HepG2 (cell line): ENCODE measurements around the gene UQCRC2. TPM values are rescaled to one million over a fixed set of nuclear protein-coding genes. Genes with fewer than 3 reads are reported as not detected.

Experiments
- AKNA ChIP-seq: sonication (generic); formaldehyde crosslinking; IDR thresholded peaks from 2 replicates; pipeline ENCODE4 v1.4.0; 2020; ENCODE audit warnings: missing genetic modification reagents, borderline replicate concordance
- ATRX ChIP-seq: sonication (generic); formaldehyde crosslinking; IDR thresholded peaks from 2 replicates; pipeline ENCODE4 v1.4.0; 2020; ENCODE audit warnings: missing genetic modification reagents, borderline replicate concordance
- E2F1 ChIP-seq: sonication (generic); formaldehyde crosslinking; IDR thresholded peaks from 2 replicates; pipeline ENCODE4 v1.5.0; 2020; ENCODE audit warnings: missing genetic modification reagents
- HMG20A ChIP-seq: IDR thresholded peaks from 2 replicates; pipeline ENCODE4 v1.6.1; 2016; ENCODE audit warnings: borderline replicate concordance
- HOXA3 ChIP-seq: sonication (generic); formaldehyde crosslinking; IDR thresholded peaks from 2 replicates; pipeline ENCODE4 v1.5.0; 2020; ENCODE audit warnings: missing genetic modification reagents
- HOXA5 ChIP-seq: sonication (generic); formaldehyde crosslinking; IDR thresholded peaks from 2 replicates; pipeline ENCODE4 v1.4.0; 2020; ENCODE audit warnings: missing genetic modification reagents
- JARID2 ChIP-seq: sonication (generic); formaldehyde crosslinking; IDR thresholded peaks from 2 replicates; pipeline ENCODE4 v1.8.1; 2023; ENCODE audit warnings: missing genetic modification reagents, inconsistent platforms; ENCODE audit not compliant: insufficient replicate concordance
- JDP2 ChIP-seq: sonication (generic); formaldehyde crosslinking; IDR thresholded peaks from 2 replicates; pipeline ENCODE4 v1.8.1; 2022; ENCODE audit warnings: missing genetic modification reagents, borderline replicate concordance
- MTERF4 ChIP-seq: sonication (generic); formaldehyde crosslinking; IDR thresholded peaks from 2 replicates; pipeline ENCODE4 v1.8.0; 2023; ENCODE audit warnings: mild to moderate bottlenecking, missing genetic modification reagents
- MXD4 ChIP-seq: IDR thresholded peaks from 2 replicates; pipeline ENCODE4 v1.6.1; 2016; ENCODE audit warnings: mild to moderate bottlenecking, missing biosample characterization, missing genetic modification reagents
- MYC ChIP-seq: sonication (generic); formaldehyde crosslinking; IDR thresholded peaks from 2 replicates; pipeline ENCODE4 v1.9.0; 2021; ENCODE audit warnings: missing genetic modification reagents, borderline replicate concordance
- NR3C1 ChIP-seq: sonication (generic); formaldehyde crosslinking; IDR thresholded peaks from 2 replicates; pipeline ENCODE4 v1.4.0; 2020; ENCODE audit warnings: missing genetic modification reagents
- TAF1 ChIP-seq: sonication (generic); formaldehyde crosslinking; IDR thresholded peaks from 2 replicates; pipeline ENCODE4 v1.4.0; 2020; ENCODE audit warnings: missing genetic modification reagents
- TEAD2 ChIP-seq: sonication (generic); formaldehyde crosslinking; IDR thresholded peaks from 2 replicates; pipeline ENCODE4 v1.9.0; 2021; ENCODE audit warnings: missing genetic modification reagents
- TRIM22 ChIP-seq: fragments of 450-650 bp; IDR thresholded peaks from 2 replicates; pipeline ENCODE4 v1.6.1; 2017
- ZBTB37 ChIP-seq: sonication (generic); formaldehyde crosslinking; IDR thresholded peaks from 2 replicates; pipeline ENCODE4 v1.4.0; 2020; ENCODE audit warnings: mild to moderate bottlenecking, missing genetic modification reagents
- ZNF160 ChIP-seq: sonication (generic); formaldehyde crosslinking; IDR thresholded peaks from 2 replicates; pipeline ENCODE4 v1.8.0; 2022; ENCODE audit warnings: mild to moderate bottlenecking, inconsistent platforms, missing genetic modification reagents
- ZNF264 ChIP-seq: sonication (generic); formaldehyde crosslinking; IDR thresholded peaks from 2 replicates; pipeline ENCODE4 v1.4.0; 2020; ENCODE audit warnings: missing genetic modification reagents
- ZNF510 ChIP-seq: sonication (generic); formaldehyde crosslinking; IDR thresholded peaks from 2 replicates; pipeline ENCODE4 v1.4.0; 2020; ENCODE audit warnings: low read depth, mild to moderate bottlenecking, missing genetic modification reagents
- ZNF7 ChIP-seq: IDR thresholded peaks from 2 replicates; pipeline ENCODE4 v1.6.1; 2016; ENCODE audit warnings: missing biosample characterization, missing genetic modification reagents
- ZNF724P ChIP-seq: sonication (generic); formaldehyde crosslinking; IDR thresholded peaks from 2 replicates; pipeline ENCODE4 v1.8.0; 2022; ENCODE audit warnings: missing genetic modification reagents, borderline replicate concordance
- polyA plus RNA-seq, 8 experiments: library from polyadenylated mRNA; depleted of rRNA in 3 of 8; stranded (reverse) in 7 of 8; unstranded in 1 of 8; fragments of >200 nt; fragmentation: Illumina TruSeq in 4 of 8; extraction: Trizol in 4 of 8; gene quantifications; 2 replicates each; pipeline versions ENCODE4 v1.2.1 to v1.2.3, GENCODE V29; 2011 to 2016; ENCODE audit warnings: low read depth in 4 of 8, missing spikeins in 1 of 8, mixed read lengths in 1 of 8; ENCODE audit not compliant: insufficient read depth in 1 of 8
- total RNA-seq, 5 experiments: library from RNA; depleted of rRNA; stranded (reverse); fragments of >200 nt; fragmentation: Illumina TruSeq; extraction: Trizol; gene quantifications; 2 replicates each; pipeline ENCODE4 v1.2.3, GENCODE V29; 2016; ENCODE audit warnings: low read depth in 1 of 5

Gene UQCRC2
- total and polyA plus RNA-seq, 2 of the 13 experiments (the other 11 are each of a cell fraction or from before 2014, with no cell fraction given), result 442 to 536 TPM

- no peak for TF ChIP-seq AKNA (CRISPR knock-in tag)
- TF ChIP-seq JDP2, result no peak
- no peak for TF ChIP-seq MXD4
- TF ChIP-seq MYC (CRISPR knock-in tag), result no peak
- no peak for TF ChIP-seq E2F1 (CRISPR knock-in tag)
- TF ChIP-seq ZNF264 (CRISPR knock-in tag), result no peak
- no peak for TF ChIP-seq TEAD2 (CRISPR knock-in tag)
- no peak for TF ChIP-seq HOXA5 (CRISPR knock-in tag)
- TF ChIP-seq MTERF4 (CRISPR knock-in tag), result peak; percentile 93; the same call in 1 of the 2 replicates
- no peak for TF ChIP-seq JARID2
- TF ChIP-seq ZNF724P (CRISPR knock-in tag), result no peak
- no peak; the same call in 1 of the 2 replicates for TF ChIP-seq ZNF510
- no peak for TF ChIP-seq TRIM22
- TF ChIP-seq ZBTB37 (CRISPR knock-in tag), result no peak
- no peak for TF ChIP-seq ATRX (CRISPR knock-in tag)
- no peak; the same call in 1 of the 2 replicates for TF ChIP-seq ZNF7 (CRISPR knock-in tag)
- no peak for TF ChIP-seq HOXA3 (CRISPR knock-in tag)
- no peak for TF ChIP-seq NR3C1
- TF ChIP-seq ZNF160 (CRISPR knock-in tag), result no peak
- no peak for TF ChIP-seq TAF1 (CRISPR knock-in tag)
- no peak; the same call in 1 of the 2 replicates for TF ChIP-seq HMG20A (CRISPR knock-in tag)
Observed at GRCh38 chr16:21952040-21952792, 945 bp upstream of the UQCRC2 start (continued).
